Spleen (tissue), 7 donors: ENCODE measurements around the gene GNL2.

Experiments
- POLR2A ChIP-seq, 3 donors: fragments of 450-650 bp; IDR thresholded peaks; one replicate each; pipeline ENCODE4 v1.5.1; 2017; ENCODE audit warnings: antibody characterized with exemption in 3 of 3, mild to moderate bottlenecking in 1 of 3
- TF ChIP-seq, protein P1 (sequence below), 11 experiments: fragments of 200-600 bp in 7 of 11; fragments of 450-650 bp in 4 of 11; sonication (generic) in 4 of 11; IDR thresholded peaks in 8 of 11; conservative IDR thresholded peaks in 3 of 11; 1 replicate in 7 of 11; 2 replicates in 4 of 11; pipeline versions ENCODE4 v1.4.0 to v1.8.0; 2016 to 2021; ENCODE audit warnings: antibody characterized with exemption in 11 of 11, inconsistent platforms in 4 of 11, mild to moderate bottlenecking in 1 of 11
- donor health status: DM: no; HTN: no; CAD: no; lungs with moderate emphysema.
- donor health status: DM: no; HTN: no; CAD: no.
- donor health status: DM: no; HTN: no; CAD: no.

DNA sequence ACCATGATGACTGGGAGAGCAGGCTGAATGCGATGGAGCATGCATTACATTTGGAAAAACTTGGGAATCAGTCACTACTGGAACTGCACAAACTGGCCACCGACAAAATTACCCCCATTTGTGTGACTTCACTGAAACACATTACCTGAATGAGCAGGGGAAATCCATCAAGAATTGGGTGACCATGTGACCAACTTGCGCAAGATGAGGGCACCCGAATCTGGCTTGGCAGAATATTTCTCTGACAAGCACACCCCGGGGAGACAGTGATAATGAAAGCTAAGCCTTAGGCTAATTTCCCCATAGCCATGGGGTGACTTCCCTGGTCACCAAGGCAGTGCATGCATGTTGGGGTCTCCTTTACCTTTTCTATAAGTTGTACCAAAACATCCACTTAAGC, 50.7 kb downstream of the GNL2 start:
- TF ChIP-seq POLR2A (IDR thresholded peaks at IDR 0.05) = no peak
- TF ChIP-seq, protein P1, sequence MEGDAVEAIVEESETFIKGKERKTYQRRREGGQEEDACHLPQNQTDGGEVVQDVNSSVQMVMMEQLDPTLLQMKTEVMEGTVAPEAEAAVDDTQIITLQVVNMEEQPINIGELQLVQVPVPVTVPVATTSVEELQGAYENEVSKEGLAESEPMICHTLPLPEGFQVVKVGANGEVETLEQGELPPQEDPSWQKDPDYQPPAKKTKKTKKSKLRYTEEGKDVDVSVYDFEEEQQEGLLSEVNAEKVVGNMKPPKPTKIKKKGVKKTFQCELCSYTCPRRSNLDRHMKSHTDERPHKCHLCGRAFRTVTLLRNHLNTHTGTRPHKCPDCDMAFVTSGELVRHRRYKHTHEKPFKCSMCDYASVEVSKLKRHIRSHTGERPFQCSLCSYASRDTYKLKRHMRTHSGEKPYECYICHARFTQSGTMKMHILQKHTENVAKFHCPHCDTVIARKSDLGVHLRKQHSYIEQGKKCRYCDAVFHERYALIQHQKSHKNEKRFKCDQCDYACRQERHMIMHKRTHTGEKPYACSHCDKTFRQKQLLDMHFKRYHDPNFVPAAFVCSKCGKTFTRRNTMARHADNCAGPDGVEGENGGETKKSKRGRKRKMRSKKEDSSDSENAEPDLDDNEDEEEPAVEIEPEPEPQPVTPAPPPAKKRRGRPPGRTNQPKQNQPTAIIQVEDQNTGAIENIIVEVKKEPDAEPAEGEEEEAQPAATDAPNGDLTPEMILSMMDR (IDR thresholded peaks at IDR 0.05 in 8 of 11, conservative IDR thresholded peaks at IDR 0.05 in 3 of 11) = no peak
